Frontal cortex (tissue), 4 donors: ENCODE results near the gene CCS. TPM values are rescaled to one million over a fixed set of nuclear protein-coding genes. Genes with fewer than 3 reads are reported as not detected.
A peak's percentile ranks its signal among the peaks of the same experiment; 100 is the strongest.
"Not testable (repeated sequence)": the region's sequence is repeated elsewhere in the genome, so short reads cannot be mapped to it uniquely, and the experiment has no call there.

ENCODE experiments used
- DNase-seq, 2 donors: peaks; one replicate each; pipeline ENCODE4 v3.0.0; 2012; ENCODE audit warnings: low spot score in 2 of 2
- FAIRE-seq: peaks from 2 replicates; lab custom pipeline; 2012; peaks lifted over from hg19 to GRCh38; lab: Jason Lieb, UNC
- total RNA-seq: library from RNA; depleted of rRNA; stranded (reverse); fragments of >200 nt; gene quantifications from one replicate; pipeline ENCODE4 v1.2.3, GENCODE V29; 2014
- donor health status: control.
- donor health status: control.
- donor health status: control.

The CCS gene
- total RNA-seq, 1 donor from 2014 or later, result 19.2 TPM

- FAIRE-seq, result no peak
- no peak for DNase-seq
Measured at GRCh38 chr11:66559866-66560676, 32.9 kb upstream of the CCS start.

- no peak for FAIRE-seq
Measured at GRCh38 chr11:66561178-66561974, 31.6 kb upstream of the CCS start.

GRCh38 chr11:66561975-66562248 is 31.1 kb upstream of the CCS start:
- DNase-seq, result no peak
- FAIRE-seq, result no peak

More at GRCh38 chr11:66561178-66561974, 31.6 kb upstream of the CCS start:
- DNase-seq, result no peak

GRCh38 chr11:66562275-66562674 is 30.7 kb upstream of the CCS start:
- no peak for DNase-seq
- FAIRE-seq, result no peak

GRCh38 chr11:66562907-66563583 is 29.9 kb upstream of the CCS start:
- no peak for DNase-seq
- FAIRE-seq, result no peak

- FAIRE-seq (no peak), DNase-seq (no peak)
Measured at GRCh38 chr11:66563832-66564231, 29.2 kb upstream of the CCS start.

- DNase-seq (no peak), FAIRE-seq (no peak)
Measured at GRCh38 chr11:66564538-66564937, 28.4 kb upstream of the CCS start.

GRCh38 chr11:66564984-66565383 is 28.0 kb upstream of the CCS start:
- DNase-seq (no peak), FAIRE-seq (no peak)

GRCh38 chr11:66566221-66566620 is 26.8 kb upstream of the CCS start:
- DNase-seq (no peak), FAIRE-seq (no peak)

GRCh38 chr11:66567787-66568123 is 25.2 kb upstream of the CCS start:
- DNase-seq (no peak), FAIRE-seq (no peak)

- peak; percentile 99 for DNase-seq
- no peak for FAIRE-seq
Measured at GRCh38 chr11:66568124-66568916, 24.7 kb upstream of the CCS start, which contains the start of gene CTSF. TSS of gene CTSF (minus strand) at chr11:66568606. CDS start at chr11:66568486, 120 bp downstream.

- DNase-seq (no peak), FAIRE-seq (no peak)
Measured at GRCh38 chr11:66569076-66569475, 23.9 kb upstream of the CCS start.

- no peak for DNase-seq
- no peak for FAIRE-seq
Measured at GRCh38 chr11:66570079-66570849, 22.7 kb upstream of the CCS start.

GRCh38 chr11:66570850-66571180 is 22.2 kb upstream of the CCS start:
- FAIRE-seq, result no peak
- no peak for DNase-seq

GRCh38 chr11:66579017-66579606 is 13.9 kb upstream of the CCS start:
- FAIRE-seq, result no peak
- peak; percentile 68 to 85 for DNase-seq

GRCh38 chr11:66580803-66581202 is 12.2 kb upstream of the CCS start:
- no peak for FAIRE-seq
- DNase-seq, result no peak

GRCh38 chr11:66581261-66581660 is 11.7 kb upstream of the CCS start:
- DNase-seq (no peak), FAIRE-seq (no peak)

GRCh38 chr11:66582565-66583147 is 10.3 kb upstream of the CCS start:
- DNase-seq, FAIRE-seq: not testable (repeated sequence)

GRCh38 chr11:66585447-66585846 is 7.5 kb upstream of the CCS start:
- DNase-seq, FAIRE-seq: not testable (repeated sequence)
